ENCODE data around the gene TCAIM. TPM values are rescaled to one million over a fixed set of nuclear protein-coding genes. Genes with fewer than 3 reads are reported as not detected.

The TCAIM gene
- total RNA-seq, 1 donor from 2014 or later, result 12.9 TPM

DNA sequence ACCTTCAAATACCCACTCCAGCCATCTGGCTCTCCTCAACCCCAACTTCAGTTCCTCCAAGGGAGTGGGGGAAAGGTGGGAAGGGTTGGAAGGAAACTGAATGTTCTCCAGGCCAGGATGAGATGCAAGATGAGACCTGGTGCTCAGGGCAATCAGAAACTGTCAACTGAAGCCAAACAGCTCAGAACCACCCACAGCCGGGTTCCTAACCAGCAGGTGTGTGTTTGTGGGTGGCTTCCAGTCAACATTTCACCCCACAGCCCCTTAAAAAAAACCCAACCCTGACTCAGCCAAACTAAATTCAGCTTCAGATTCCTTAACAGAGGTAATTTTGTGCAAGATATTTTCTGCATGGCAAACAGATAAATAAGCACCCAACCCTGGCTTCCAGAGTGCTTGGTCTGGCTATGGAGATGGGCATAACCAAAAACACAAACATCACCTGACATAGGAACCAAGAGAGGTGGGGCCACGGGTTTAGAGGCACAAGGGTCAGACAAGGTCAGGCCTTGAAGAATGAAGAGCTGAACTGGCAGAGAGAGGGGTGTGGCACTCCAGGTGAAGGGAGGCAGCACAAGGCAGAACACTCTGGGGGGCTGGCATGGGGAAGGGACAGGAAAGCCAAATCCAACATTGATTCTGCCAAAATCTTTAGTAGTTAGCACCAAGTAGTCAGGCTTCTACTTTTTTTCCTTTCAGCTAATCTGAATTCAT lies 104.2 kb downstream of the TCAIM start:
- Mint-ChIP-seq H3K4me3 (no peak overlapping the region), H3K27me3 (no peaks in the 10 kb centered on the region), H3K9me3 (no peaks in the 10 kb centered on the region), H3K36me3 (ENCODE audit: low read depth) (peaks cover 39% of the 10 kb centered on the region), H3K27ac (no peak overlapping the region), H3K4me1 (peaks cover 21% of the 10 kb centered on the region)
- no peak for ATAC-seq (ENCODE audit: low read depth)
- TF ChIP-seq, protein P1, sequence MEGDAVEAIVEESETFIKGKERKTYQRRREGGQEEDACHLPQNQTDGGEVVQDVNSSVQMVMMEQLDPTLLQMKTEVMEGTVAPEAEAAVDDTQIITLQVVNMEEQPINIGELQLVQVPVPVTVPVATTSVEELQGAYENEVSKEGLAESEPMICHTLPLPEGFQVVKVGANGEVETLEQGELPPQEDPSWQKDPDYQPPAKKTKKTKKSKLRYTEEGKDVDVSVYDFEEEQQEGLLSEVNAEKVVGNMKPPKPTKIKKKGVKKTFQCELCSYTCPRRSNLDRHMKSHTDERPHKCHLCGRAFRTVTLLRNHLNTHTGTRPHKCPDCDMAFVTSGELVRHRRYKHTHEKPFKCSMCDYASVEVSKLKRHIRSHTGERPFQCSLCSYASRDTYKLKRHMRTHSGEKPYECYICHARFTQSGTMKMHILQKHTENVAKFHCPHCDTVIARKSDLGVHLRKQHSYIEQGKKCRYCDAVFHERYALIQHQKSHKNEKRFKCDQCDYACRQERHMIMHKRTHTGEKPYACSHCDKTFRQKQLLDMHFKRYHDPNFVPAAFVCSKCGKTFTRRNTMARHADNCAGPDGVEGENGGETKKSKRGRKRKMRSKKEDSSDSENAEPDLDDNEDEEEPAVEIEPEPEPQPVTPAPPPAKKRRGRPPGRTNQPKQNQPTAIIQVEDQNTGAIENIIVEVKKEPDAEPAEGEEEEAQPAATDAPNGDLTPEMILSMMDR (IDR thresholded peaks at IDR 0.05), result no peak
- ChIA-PET CTCF (no interaction called here), POLR2A (no interaction called here)
- intact Hi-C loops (cut with micrococcal nuclease), result no loop called here
- no peak for DNase-seq

GRCh38 chr3:44444437-44444836 lies 105.9 kb downstream of the TCAIM start:
- Mint-ChIP-seq H3K4me1 (peaks cover 15% of the 10 kb centered on the region), H3K36me3 (ENCODE audit: low read depth) (peaks cover 56% of the 10 kb centered on the region), H3K4me3 (no peak overlapping the region), H3K27me3 (no peaks in the 10 kb centered on the region), H3K9me3 (peaks cover 3% of the 10 kb centered on the region), H3K27ac (no peak overlapping the region)
- DNase-seq, result no peak
- POLR2A ChIA-PET, result no interaction called here
- intact Hi-C loops (cut with micrococcal nuclease), result no loop called here
- TF ChIP-seq, protein P1 (IDR thresholded peaks at IDR 0.05), result no peak
- CTCF ChIA-PET, result no interaction called here
- ATAC-seq (ENCODE audit: low read depth), result no peak

DNA sequence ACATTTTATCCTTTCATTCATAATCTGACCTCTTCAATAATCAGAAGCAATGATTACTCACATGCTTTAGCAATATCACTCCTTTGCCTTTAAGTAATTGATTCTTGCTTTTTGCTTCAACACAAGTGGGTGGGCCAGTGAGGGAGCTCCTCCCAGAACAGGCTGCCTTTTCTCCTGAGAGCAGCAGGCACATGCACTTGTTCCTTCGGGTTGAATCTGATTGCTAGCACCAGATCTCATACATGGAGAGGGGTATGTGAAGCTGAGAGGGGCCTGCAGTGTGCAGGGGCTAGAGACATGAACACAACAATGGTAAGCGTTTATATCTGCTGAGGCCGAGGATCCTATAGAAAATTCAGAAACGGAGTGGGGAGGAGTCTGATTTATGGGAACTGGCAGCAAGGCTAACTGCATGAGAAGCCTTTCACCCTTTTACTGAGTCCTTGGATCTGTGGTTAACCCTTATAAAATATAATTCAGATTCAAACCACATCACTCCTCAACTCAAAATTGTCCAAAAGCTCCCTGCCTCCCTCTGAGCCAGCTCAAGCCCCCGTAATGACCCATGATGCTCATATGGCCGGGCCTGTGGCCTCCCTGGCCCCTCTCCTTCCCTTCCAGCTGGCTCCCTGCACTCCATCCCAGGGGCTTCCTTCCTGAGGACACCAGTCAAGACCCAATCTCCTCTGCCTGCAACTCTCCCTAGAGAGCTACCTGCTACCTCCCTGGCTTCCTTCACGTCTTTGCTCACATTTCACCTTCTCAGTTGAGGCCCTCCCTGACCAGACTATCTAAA lies 106.5 kb downstream of the TCAIM start:
- H3K27ac Mint-ChIP-seq, result no peak overlapping the region
- peaks cover 59% of the 10 kb centered on the region for H3K36me3 Mint-ChIP-seq (ENCODE audit: low read depth)
- ChIA-PET CTCF (no interaction called here), POLR2A (no interaction called here)
- intact Hi-C loops (cut with micrococcal nuclease), result no loop called here
- H3K4me3 Mint-ChIP-seq, result no peak overlapping the region
- no peak for DNase-seq
- TF ChIP-seq, protein P1 (IDR thresholded peaks at IDR 0.05), result no peak
- peaks cover 3% of the 10 kb centered on the region for H3K9me3 Mint-ChIP-seq
- no peaks in the 10 kb centered on the region for H3K27me3 Mint-ChIP-seq
- no peak for ATAC-seq (ENCODE audit: low read depth)
- H3K4me1 Mint-ChIP-seq, result peaks cover 9% of the 10 kb centered on the region

GRCh38 chr3:44445786-44446185 lies 107.2 kb downstream of the TCAIM start:
- TF ChIP-seq, protein P1 (IDR thresholded peaks at IDR 0.05), result no peak
- ATAC-seq (ENCODE audit: low read depth) (no peak), DNase-seq (no peak)
- Mint-ChIP-seq H3K4me1 (peaks cover 2% of the 10 kb centered on the region), H3K4me3 (no peak overlapping the region), H3K27ac (no peak overlapping the region), H3K27me3 (no peaks in the 10 kb centered on the region), H3K36me3 (ENCODE audit: low read depth) (peaks cover 66% of the 10 kb centered on the region), H3K9me3 (peaks cover 3% of the 10 kb centered on the region)
- intact Hi-C loops (cut with micrococcal nuclease), result no loop called here
- POLR2A ChIA-PET, result no interaction called here
- CTCF ChIA-PET, result no interaction called here

DNA sequence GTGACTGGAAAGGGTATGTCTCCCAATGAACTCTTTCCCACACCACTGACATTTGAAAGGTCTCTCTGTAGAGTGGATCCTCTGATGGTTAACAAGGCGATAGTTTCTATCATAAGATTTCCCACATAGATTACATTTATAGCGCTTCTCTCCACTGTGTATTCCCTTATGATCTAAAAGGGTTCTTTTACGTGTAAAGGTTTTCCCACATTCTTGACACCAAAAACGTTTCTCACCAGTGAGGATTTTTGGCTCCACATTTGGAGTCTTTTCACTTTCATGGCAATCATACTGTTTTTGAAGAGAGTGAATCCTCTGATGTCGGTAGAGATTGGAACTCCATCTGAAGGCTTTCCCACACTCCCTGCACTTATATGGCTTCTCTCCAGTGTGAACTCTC lies 108.4 kb downstream of the TCAIM start:
- Mint-ChIP-seq H3K4me1 (no peaks in the 10 kb centered on the region), H3K4me3 (no peak overlapping the region), H3K36me3 (ENCODE audit: low read depth) (peaks cover 75% of the 10 kb centered on the region), H3K27ac (no peak overlapping the region), H3K9me3 (peaks cover 3% of the 10 kb centered on the region), H3K27me3 (no peaks in the 10 kb centered on the region)
- TF ChIP-seq, protein P1 (IDR thresholded peaks at IDR 0.05), result no peak
- POLR2A ChIA-PET, result no interaction called here
- CTCF ChIA-PET, result no interaction called here
- intact Hi-C loops (cut with micrococcal nuclease), result no loop called here
- no peak for ATAC-seq (ENCODE audit: low read depth)
- DNase-seq, result no peak
